Measurements from ENCODE around the gene PARL. TPM values are rescaled to one million over a fixed set of nuclear protein-coding genes. Genes with fewer than 3 reads are reported as not detected.

PARL gene
- total RNA-seq, 2 donors from 2014 or later: 31.5 to 44.3 TPM

DNA sequence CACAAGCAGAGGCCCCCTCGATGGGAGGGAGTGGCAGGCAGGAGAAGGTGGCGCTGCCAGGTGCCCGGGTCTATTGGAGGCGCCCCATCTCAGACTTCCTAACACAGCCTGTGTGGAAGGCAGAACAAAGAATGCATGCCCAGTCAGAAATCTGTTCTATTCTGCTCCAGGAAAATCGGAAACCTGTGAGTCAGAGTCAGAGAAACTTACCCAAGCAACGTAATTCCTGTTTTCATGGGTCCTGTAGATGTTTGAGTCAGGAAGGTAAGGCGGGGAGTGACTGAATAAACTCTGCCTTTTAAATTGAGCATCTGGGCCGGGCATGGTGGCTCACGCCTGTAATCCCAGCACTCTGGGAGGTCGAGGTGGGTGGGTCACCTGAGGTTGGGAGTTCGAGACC is 73.0 kb downstream of the PARL start:
- peaks cover 0 to 8% of the 10 kb centered on the region in 2 donors for H3K36me3 ChIP-seq
- no peaks in the 10 kb centered on the region for H3K27me3 ChIP-seq (replicated peaks; ENCODE audit: insufficient read depth)
- H3K27ac ChIP-seq: no peak overlapping the region
- TF ChIP-seq POLR2A (IDR thresholded peaks at IDR 0.05) (no peak), POLR2AphosphoS5 (IDR thresholded peaks at IDR 0.05) (no peak)
- TF ChIP-seq, protein P1, sequence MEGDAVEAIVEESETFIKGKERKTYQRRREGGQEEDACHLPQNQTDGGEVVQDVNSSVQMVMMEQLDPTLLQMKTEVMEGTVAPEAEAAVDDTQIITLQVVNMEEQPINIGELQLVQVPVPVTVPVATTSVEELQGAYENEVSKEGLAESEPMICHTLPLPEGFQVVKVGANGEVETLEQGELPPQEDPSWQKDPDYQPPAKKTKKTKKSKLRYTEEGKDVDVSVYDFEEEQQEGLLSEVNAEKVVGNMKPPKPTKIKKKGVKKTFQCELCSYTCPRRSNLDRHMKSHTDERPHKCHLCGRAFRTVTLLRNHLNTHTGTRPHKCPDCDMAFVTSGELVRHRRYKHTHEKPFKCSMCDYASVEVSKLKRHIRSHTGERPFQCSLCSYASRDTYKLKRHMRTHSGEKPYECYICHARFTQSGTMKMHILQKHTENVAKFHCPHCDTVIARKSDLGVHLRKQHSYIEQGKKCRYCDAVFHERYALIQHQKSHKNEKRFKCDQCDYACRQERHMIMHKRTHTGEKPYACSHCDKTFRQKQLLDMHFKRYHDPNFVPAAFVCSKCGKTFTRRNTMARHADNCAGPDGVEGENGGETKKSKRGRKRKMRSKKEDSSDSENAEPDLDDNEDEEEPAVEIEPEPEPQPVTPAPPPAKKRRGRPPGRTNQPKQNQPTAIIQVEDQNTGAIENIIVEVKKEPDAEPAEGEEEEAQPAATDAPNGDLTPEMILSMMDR (IDR thresholded peaks at IDR 0.05): no peak
- WGBS: 89% methylated on average over 11 of the region's 11 CpGs
- intact Hi-C loops (cut with DNase I): no loop called here
- no peak for DNase-seq (ENCODE audit: low spot score)
- H3K9me3 ChIP-seq: no peaks in the 10 kb centered on the region
- no peak overlapping the region for H3K4me3 ChIP-seq
- peaks cover 2% of the 10 kb centered on the region for H3K4me1 ChIP-seq (replicated peaks)

DNA sequence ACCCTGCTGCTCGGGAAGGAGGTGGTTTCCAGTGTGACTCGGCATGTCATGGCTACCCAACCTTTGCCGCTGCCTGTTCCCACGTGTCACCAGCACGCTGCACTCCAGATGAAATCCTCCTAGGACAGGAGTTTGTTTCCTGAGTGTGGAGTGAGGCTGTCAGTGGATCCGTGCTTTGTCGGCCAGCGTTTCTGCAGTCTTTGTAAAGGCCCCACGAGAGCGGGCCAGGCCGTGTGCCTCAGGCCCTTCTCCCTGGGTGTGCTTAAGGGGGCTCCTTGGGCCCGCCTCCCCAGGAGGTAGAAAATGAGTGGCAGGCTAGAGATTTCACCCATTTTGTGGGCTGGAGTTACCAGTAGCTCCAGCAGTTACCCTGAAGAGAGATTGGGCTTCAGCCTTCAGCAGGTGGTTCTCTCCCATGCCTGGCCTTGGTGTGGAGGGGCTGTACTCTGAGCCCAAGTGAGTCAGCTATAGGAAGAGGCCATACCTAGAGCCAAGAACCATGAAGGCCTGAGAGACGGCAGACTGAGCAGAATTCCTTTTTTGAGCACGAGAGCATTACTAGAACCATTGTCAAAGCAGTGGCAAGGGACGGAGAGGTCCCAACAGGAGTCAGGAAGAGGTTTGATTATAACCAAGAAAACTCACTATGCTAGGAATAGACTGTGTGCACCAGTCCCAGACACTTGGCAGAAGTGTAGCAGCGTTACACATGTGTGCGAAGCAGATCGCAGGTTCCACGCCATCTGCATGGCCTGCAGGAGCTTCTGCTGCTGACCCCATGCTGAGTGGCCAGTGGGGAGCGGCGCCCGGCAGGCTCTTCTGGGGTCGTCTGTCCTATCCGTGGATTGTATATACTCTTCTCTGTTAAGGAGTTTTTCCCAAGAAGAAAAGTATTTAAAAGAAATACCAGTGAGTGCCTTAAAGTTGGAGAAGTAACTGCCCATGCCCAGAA is 73.8 kb downstream of the PARL start:
- no peak for DNase-seq (ENCODE audit: low spot score)
- Histone ChIP-seq H3K9me3 (no peaks in the 10 kb centered on the region), H3K27me3 (replicated peaks; ENCODE audit: insufficient read depth) (no peaks in the 10 kb centered on the region), H3K4me1 (replicated peaks) (peaks cover 2% of the 10 kb centered on the region), H3K36me3 (peaks cover 0 to 8% of the 10 kb centered on the region in 2 donors), H3K27ac (no peak overlapping the region), H3K4me3 (no peak overlapping the region)
- TF ChIP-seq POLR2A (IDR thresholded peaks at IDR 0.05) (no peak), POLR2AphosphoS5 (IDR thresholded peaks at IDR 0.05) (no peak)
- TF ChIP-seq, protein P1 (IDR thresholded peaks at IDR 0.05): no peak
- WGBS: 94% methylated on average over 24 of the region's 24 CpGs
- intact Hi-C loops (cut with DNase I): no loop called here

GRCh38 chr3:183809270-183809669 is 75.4 kb downstream of the PARL start:
- intact Hi-C loops (cut with DNase I): no loop called here
- no peak overlapping the region for H3K4me3 ChIP-seq
- H3K36me3 ChIP-seq: peaks cover 0 to 8% of the 10 kb centered on the region in 2 donors
- H3K9me3 ChIP-seq: no peaks in the 10 kb centered on the region
- H3K4me1 ChIP-seq (replicated peaks): peaks cover 2% of the 10 kb centered on the region
- no peak for TF ChIP-seq POLR2AphosphoS5 (IDR thresholded peaks at IDR 0.05)
- TF ChIP-seq, protein P1 (IDR thresholded peaks at IDR 0.05): no peak
- 43% methylated on average over 5 of the region's 5 CpGs for WGBS
- no peak for DNase-seq (ENCODE audit: low spot score)
- H3K27ac ChIP-seq: no peak overlapping the region
- H3K27me3 ChIP-seq (replicated peaks; ENCODE audit: insufficient read depth): no peaks in the 10 kb centered on the region

- DNase-seq (ENCODE audit: low spot score): no peak
- Histone ChIP-seq H3K27me3 (replicated peaks; ENCODE audit: insufficient read depth) (no peaks in the 10 kb centered on the region), H3K36me3 (peaks cover 3 to 8% of the 10 kb centered on the region in 2 donors), H3K9me3 (no peaks in the 10 kb centered on the region), H3K4me3 (no peak overlapping the region), H3K4me1 (replicated peaks) (peaks cover 2% of the 10 kb centered on the region), H3K27ac (no peak overlapping the region)
- WGBS: 94% methylated on average over 11 of the region's 11 CpGs
- intact Hi-C loops (cut with DNase I): no loop called here
- TF ChIP-seq, protein P1 (IDR thresholded peaks at IDR 0.05): no peak
- no peak for TF ChIP-seq POLR2A (IDR thresholded peaks at IDR 0.05)
- no peak for TF ChIP-seq POLR2AphosphoS5 (IDR thresholded peaks at IDR 0.05)
These were observed 76.3 kb downstream of the PARL start for GRCh38 chr3:183808355-183808754.

DNA sequence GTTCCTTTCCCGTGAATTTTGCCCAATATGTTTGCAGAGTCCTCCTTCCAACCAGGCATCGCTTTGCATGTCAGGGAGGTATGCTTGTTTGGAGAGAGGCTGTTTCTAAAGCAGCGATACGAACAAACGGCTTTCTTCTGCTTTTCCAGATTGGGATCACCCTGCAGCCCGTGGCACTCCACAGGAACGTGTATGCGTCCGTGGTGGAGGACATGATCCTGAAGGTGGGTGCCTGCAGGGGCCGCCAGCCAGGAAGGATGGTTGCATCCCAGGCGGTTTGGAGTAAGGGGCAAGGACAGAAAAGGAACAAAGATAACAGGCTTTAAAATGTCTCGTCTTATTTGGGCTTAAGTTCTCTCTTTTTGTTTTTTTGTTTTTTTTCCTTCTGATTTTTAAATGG is 76.8 kb downstream of the PARL start:
- WGBS: 94% methylated on average over 12 of the region's 12 CpGs
- peaks cover under 1% of the 10 kb centered on the region for H3K4me1 ChIP-seq (replicated peaks)
- no peak overlapping the region for H3K27ac ChIP-seq
- no peaks in the 10 kb centered on the region for H3K27me3 ChIP-seq (replicated peaks; ENCODE audit: insufficient read depth)
- peaks cover 3 to 8% of the 10 kb centered on the region in 2 donors for H3K36me3 ChIP-seq
- TF ChIP-seq, protein P1 (IDR thresholded peaks at IDR 0.05): no peak
- intact Hi-C loops (cut with DNase I): no loop called here
- no peak overlapping the region for H3K4me3 ChIP-seq
- DNase-seq (ENCODE audit: low spot score): no peak
- no peaks in the 10 kb centered on the region for H3K9me3 ChIP-seq
